DOHH2 (cell line): ENCODE measurements around the gene CDH12.

ENCODE experiments used
- EZH2phosphoT487 ChIP-seq: fragments of 200-600 bp; sonication (generic); IDR thresholded peaks from 2 replicates; pipeline ENCODE4 v1.6.1; 2017; ENCODE audit warnings: borderline replicate concordance, mild to moderate bottlenecking, antibody characterized with exemption, low read length, moderate library complexity, mixed read lengths
- TF ChIP-seq, protein P1 (sequence below): fragments of 200-600 bp; sonication (generic); IDR thresholded peaks from one replicate; pipeline ENCODE4 v1.5.1; 2014; ENCODE audit warnings: antibody characterized with exemption, mild to moderate bottlenecking, low read depth, low read length; ENCODE audit not compliant: poor library complexity, severe bottlenecking

DNA sequence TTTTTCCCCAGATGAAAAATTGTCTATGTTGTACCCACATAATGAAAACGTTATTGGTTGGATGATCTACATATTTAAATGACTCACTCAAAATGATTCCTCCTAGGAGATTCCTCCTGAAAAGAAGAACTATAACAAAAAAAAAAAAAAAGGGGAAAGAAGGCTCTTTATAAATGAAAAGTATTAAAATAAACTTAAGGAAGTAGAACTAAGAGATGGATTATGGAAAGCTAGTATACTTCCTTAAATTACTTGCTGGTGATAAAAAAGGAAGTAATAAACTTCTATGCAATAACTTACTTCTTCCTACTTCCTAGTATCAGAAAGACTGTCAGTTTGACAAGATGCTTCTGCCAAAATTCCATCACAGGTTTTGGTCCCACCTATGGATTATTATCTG lies 1087.7 kb downstream of the CDH12 start:
- TF ChIP-seq, protein P1, sequence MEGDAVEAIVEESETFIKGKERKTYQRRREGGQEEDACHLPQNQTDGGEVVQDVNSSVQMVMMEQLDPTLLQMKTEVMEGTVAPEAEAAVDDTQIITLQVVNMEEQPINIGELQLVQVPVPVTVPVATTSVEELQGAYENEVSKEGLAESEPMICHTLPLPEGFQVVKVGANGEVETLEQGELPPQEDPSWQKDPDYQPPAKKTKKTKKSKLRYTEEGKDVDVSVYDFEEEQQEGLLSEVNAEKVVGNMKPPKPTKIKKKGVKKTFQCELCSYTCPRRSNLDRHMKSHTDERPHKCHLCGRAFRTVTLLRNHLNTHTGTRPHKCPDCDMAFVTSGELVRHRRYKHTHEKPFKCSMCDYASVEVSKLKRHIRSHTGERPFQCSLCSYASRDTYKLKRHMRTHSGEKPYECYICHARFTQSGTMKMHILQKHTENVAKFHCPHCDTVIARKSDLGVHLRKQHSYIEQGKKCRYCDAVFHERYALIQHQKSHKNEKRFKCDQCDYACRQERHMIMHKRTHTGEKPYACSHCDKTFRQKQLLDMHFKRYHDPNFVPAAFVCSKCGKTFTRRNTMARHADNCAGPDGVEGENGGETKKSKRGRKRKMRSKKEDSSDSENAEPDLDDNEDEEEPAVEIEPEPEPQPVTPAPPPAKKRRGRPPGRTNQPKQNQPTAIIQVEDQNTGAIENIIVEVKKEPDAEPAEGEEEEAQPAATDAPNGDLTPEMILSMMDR, result no peak
- no peak for TF ChIP-seq EZH2phosphoT487
